Measurements from ENCODE around the gene LPCAT2.

GRCh38 chr16:55475919-55476318 is 33.0 kb upstream of the LPCAT2 start:
- TF ChIP-seq CTCF (IDR thresholded peaks at IDR 0.05): no peak
- TF ChIP-seq POLR2A (IDR thresholded peaks at IDR 0.05): no peak

All from Peyer's patch (tissue), 4 donors.